A673 (cell line): ENCODE measurements around the gene C2orf66.

Experiments used
- CTCF ChIP-seq: fragments of 300-800, 200-600 bp; sonication (generic); conservative IDR thresholded peaks from 2 replicates; pipeline ENCODE4 v1.5.1; 2017; ENCODE audit warnings: low read depth, mild to moderate bottlenecking, antibody characterized with exemption, low read length, moderate library complexity, mixed read lengths
- EZH2 ChIP-seq: fragments of 200-600 bp; sonication (generic); IDR thresholded peaks from 2 replicates; pipeline ENCODE4 v1.6.1; 2017; ENCODE audit warnings: borderline replicate concordance, low read depth, mild to moderate bottlenecking, mixed read lengths, antibody characterized with exemption, low read length; ENCODE audit not compliant: poor library complexity, severe bottlenecking

- TF ChIP-seq CTCF (peak; percentile 60), EZH2 (no peak)
Observed at GRCh38 chr2:196849895-196850294, 40.7 kb upstream of the C2orf66 start.
